Activated CD8-positive, alpha-beta T cell treated with anti-CD3 and anti-CD28 coated beads, Interleukin-2, amount 10 ng/mL, durations not matched to agents 7 days and 5 days (primary cell): Measurements from ENCODE around the gene PCMTD2. TPM values are rescaled to one million over a fixed set of nuclear protein-coding genes. Genes with fewer than 3 reads are reported as not detected.
"Not testable (repeated sequence)": the region's sequence is repeated elsewhere in the genome, so short reads cannot be mapped to it uniquely, and the experiment has no call there.

Source experiments
- ATAC-seq: fragments of 150-1000 bp; cut with Tn5 transposase; one replicate; pipeline ENCODE4 v1.10.0; 2021; ENCODE audit warnings: moderate library complexity
- CTCF ChIA-PET: fragments of 350-600 bp; sonication (Branson Sonifier 250); formaldehyde crosslinking; loops from one replicate; lab custom pipeline; 2021; ENCODE audit warnings: antibody characterized with exemption; lab: Charles Lee
- POLR2A ChIA-PET: fragments of 350-600 bp; sonication (Branson Sonifier 250); formaldehyde crosslinking; loops from one replicate; lab custom pipeline; 2021; ENCODE audit warnings: antibody characterized with exemption; lab: Charles Lee
- DNase-seq: peaks from one replicate; pipeline ENCODE4 v3.0.0-alpha.2; 2020
- H3K27ac Mint-ChIP-seq: one replicate; pipeline ENCODE4 v1.8.0; 2021; ENCODE audit warnings: mild to moderate bottlenecking, mixed read lengths
- H3K27me3 Mint-ChIP-seq: one replicate; pipeline ENCODE4 v1.8.0; 2021; ENCODE audit warnings: low read depth, mixed read lengths
- H3K36me3 Mint-ChIP-seq: one replicate; pipeline ENCODE4 v1.8.0; 2021; ENCODE audit warnings: low read depth, mixed read lengths
- H3K4me1 Mint-ChIP-seq: one replicate; pipeline ENCODE4 v1.8.0; 2021; ENCODE audit warnings: low read depth, mixed read lengths
- H3K4me3 Mint-ChIP-seq: one replicate; pipeline ENCODE4 v1.8.0; 2021; ENCODE audit warnings: mild to moderate bottlenecking, mixed read lengths
- H3K9me3 Mint-ChIP-seq: one replicate; pipeline ENCODE4 v1.8.0; 2022; ENCODE audit warnings: mixed read lengths; ENCODE audit not compliant: insufficient read depth
- total RNA-seq, 2 experiments: library from RNA; stranded (reverse); gene quantifications; one replicate each; pipeline ENCODE4 v1.2.3, GENCODE V29; 2021

PCMTD2 gene
- total RNA-seq, 2 experiments from 2014 or later = 32.0 to 33.2 TPM

GRCh38 chr20:64269604-64270411 lies 14.3 kb downstream of the PCMTD2 start:
- Mint-ChIP-seq H3K4me1 (no peaks in the 10 kb centered on the region), H3K9me3 (no peaks in the 10 kb centered on the region), H3K27me3 (no peaks in the 10 kb centered on the region), H3K4me3 (no peak overlapping the region), H3K36me3 (peaks cover 11% of the 10 kb centered on the region), H3K27ac (no peak overlapping the region)
- CTCF ChIA-PET = no interaction called here
- ATAC-seq = no peak
- POLR2A ChIA-PET = no interaction called here
- DNase-seq = no peak

DNA sequence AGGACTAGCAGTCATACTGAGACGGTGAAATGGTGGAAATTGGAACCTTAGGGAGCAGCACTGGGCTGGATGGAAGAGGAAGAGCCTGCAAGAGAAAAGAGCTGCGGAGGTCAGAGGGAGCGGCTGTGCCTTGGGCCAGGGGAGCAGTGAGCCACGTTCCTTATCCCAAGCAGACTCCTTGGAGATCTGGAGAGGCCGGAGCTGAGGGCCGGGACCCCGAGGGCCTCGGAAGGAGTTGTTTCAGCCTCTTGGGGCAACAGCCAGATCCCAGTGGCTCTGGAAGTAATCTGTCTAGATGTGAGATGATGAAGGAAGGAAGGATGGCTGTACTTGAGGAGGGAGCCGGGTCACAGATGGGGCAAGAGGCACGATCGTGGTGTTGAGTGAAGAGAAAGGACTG lies 16.1 kb downstream of the PCMTD2 start:
- peaks cover 7% of the 10 kb centered on the region for H3K36me3 Mint-ChIP-seq
- no peaks in the 10 kb centered on the region for H3K27me3 Mint-ChIP-seq
- no peak overlapping the region for H3K4me3 Mint-ChIP-seq
- H3K27ac Mint-ChIP-seq = no peak overlapping the region
- DNase-seq (no peak), ATAC-seq (no peak)
- CTCF ChIA-PET = interaction anchor here (1.0 kb wide), 1 partner anchor 14 kb away, joined by 3 read pairs; no protein-coding TSS in a partner anchor
- POLR2A ChIA-PET = no interaction called here
- H3K9me3 Mint-ChIP-seq = no peaks in the 10 kb centered on the region
- no peaks in the 10 kb centered on the region for H3K4me1 Mint-ChIP-seq

- Mint-ChIP-seq H3K9me3 (no peaks in the 10 kb centered on the region), H3K36me3 (peaks cover 7% of the 10 kb centered on the region), H3K4me1 (no peaks in the 10 kb centered on the region), H3K27ac (no peak overlapping the region), H3K4me3 (no peak overlapping the region), H3K27me3 (no peaks in the 10 kb centered on the region)
- no peak for DNase-seq
- no peak for ATAC-seq
- ChIA-PET CTCF (no interaction called here), POLR2A (no interaction called here)
Observed at GRCh38 chr20:64273109-64273508, 17.6 kb downstream of the PCMTD2 start.

GRCh38 chr20:64276817-64277216 lies 21.3 kb downstream of the PCMTD2 start:
- DNase-seq (no peak), ATAC-seq (no peak)
- Mint-ChIP-seq H3K36me3 (peaks cover 7% of the 10 kb centered on the region), H3K4me3 (no peak overlapping the region), H3K9me3 (no peaks in the 10 kb centered on the region), H3K27me3 (peaks cover 3% of the 10 kb centered on the region), H3K4me1 (peaks cover 20% of the 10 kb centered on the region), H3K27ac (no peak overlapping the region)
- ChIA-PET CTCF (interaction anchor here (1.0 kb wide), 1 partner anchor 9 kb away, joined by 4 read pairs; no protein-coding TSS in a partner anchor), POLR2A (no interaction called here)

DNA sequence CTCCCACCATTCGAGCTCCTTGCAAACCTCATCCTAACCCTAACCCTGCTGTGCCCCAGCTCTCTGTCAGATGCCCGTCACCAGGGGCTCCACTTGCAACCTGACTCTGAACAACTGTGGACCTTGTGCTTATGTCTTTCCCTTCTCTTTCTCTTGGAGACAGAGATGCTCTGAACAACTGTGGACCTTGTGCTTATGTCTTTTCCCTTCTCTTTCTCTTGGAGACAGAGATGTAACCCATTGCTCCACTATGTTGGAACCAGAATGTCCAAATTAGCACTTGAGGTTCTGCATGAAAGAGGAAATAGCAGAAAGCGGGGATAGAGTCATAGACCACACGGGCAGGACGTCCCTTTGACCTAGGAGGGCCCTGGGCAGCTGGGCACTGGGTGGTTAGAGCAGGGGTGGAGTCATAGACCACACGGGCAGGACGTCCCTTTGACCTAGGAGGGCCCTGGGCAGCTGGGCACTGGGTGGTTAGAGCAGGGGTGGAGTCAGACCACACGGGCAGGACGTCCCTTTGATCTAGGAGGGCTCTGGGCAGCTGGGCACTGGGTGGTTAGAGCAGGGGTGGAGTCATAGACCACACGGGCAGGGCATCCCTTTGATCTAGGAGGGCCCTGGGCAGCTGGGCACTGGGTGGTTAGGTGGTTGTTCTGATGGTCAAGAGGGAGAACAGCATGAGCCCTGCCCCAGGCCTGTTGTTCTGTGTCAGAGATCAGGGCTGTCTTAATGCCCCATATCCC lies 22.2 kb downstream of the PCMTD2 start:
- no peak overlapping the region for H3K27ac Mint-ChIP-seq
- H3K36me3 Mint-ChIP-seq = peaks cover 7% of the 10 kb centered on the region
- DNase-seq (no peak), ATAC-seq (no peak)
- ChIA-PET POLR2A (no interaction called here), CTCF (no interaction called here)
- no peaks in the 10 kb centered on the region for H3K9me3 Mint-ChIP-seq
- no peak overlapping the region for H3K4me3 Mint-ChIP-seq
- peaks cover 7% of the 10 kb centered on the region for H3K27me3 Mint-ChIP-seq
- peaks cover 21% of the 10 kb centered on the region for H3K4me1 Mint-ChIP-seq

DNA sequence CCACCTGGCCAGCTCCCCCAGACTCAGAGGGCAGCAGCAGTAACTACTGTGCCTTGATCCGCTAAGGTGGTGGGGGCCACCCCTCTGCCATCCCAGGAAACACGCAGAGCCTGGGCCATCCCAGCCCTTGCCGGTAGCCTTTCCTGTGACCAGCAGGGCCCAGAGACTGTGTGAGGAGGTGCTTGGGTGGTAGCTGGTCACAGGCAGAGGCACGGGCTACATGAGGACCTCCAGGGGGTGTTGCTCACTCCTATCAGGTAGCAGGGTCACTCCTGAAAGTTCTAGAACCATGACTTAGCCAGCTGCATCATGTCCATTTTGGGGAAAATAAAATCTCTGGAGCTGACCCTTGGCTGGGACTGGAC lies 22.8 kb downstream of the PCMTD2 start:
- Mint-ChIP-seq H3K9me3 (no peaks in the 10 kb centered on the region), H3K4me3 (no peak overlapping the region), H3K27me3 (peaks cover 7% of the 10 kb centered on the region), H3K27ac (no peak overlapping the region), H3K4me1 (peaks cover 21% of the 10 kb centered on the region), H3K36me3 (peaks cover 3% of the 10 kb centered on the region)
- ChIA-PET POLR2A (no interaction called here), CTCF (no interaction called here)
- DNase-seq (no peak), ATAC-seq (no peak)

DNA sequence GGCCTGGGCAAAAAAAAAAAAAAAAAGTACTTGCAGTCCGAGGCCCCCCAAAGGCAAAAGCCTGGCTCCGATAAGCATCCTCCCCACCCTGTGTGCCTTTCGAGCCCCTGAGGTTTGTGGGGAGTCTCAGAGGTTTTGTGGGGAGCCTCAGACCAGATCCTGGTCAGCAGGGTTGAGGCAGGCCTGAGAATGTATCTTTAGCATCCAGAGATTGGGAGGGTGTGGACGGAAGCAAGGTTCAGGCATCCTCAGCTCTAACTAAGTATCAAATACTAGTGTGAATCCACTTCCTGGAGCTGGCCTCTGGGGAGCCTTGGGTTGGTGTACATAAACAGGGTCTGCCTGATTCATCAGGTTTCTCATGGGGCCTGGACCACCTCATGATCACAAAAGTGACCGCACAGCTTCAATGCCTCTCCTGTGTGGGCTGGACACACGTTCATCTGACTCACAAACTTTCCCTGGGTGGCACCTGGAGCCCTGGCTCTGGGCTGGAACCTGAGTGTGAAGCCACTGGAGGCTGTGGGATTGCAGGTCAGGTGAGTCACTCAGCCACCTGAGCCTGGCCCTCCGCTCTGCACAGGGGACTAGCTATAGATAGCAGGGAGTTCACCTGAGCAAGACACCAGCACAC lies 24.4 kb downstream of the PCMTD2 start:
- ATAC-seq (peak; percentile 63), DNase-seq (peak; percentile 49)
- no peak overlapping the region for H3K27ac Mint-ChIP-seq
- H3K9me3 Mint-ChIP-seq = no peaks in the 10 kb centered on the region
- POLR2A ChIA-PET = no interaction called here
- H3K4me1 Mint-ChIP-seq = peaks cover 21% of the 10 kb centered on the region
- H3K27me3 Mint-ChIP-seq = peaks cover 14% of the 10 kb centered on the region
- CTCF ChIA-PET = interaction anchor here (1.0 kb wide), 1 partner anchor 22 kb away, joined by 3 read pairs; no protein-coding TSS in a partner anchor
- H3K36me3 Mint-ChIP-seq = no peaks in the 10 kb centered on the region
- H3K4me3 Mint-ChIP-seq = no peak overlapping the region

GRCh38 chr20:64280460-64280843 lies 24.9 kb downstream of the PCMTD2 start:
- no peaks in the 10 kb centered on the region for H3K9me3 Mint-ChIP-seq
- DNase-seq = no peak
- H3K36me3 Mint-ChIP-seq = no peaks in the 10 kb centered on the region
- CTCF ChIA-PET = interaction anchor here (1.0 kb wide), 1 partner anchor 23 kb away, joined by 3 read pairs; no protein-coding TSS in a partner anchor
- H3K27me3 Mint-ChIP-seq = peaks cover 14% of the 10 kb centered on the region
- no peak overlapping the region for H3K27ac Mint-ChIP-seq
- no peak overlapping the region for H3K4me3 Mint-ChIP-seq
- POLR2A ChIA-PET = no interaction called here
- peaks cover 21% of the 10 kb centered on the region for H3K4me1 Mint-ChIP-seq
- ATAC-seq = no peak

- Mint-ChIP-seq H3K36me3 (no peaks in the 10 kb centered on the region), H3K4me3 (no peak overlapping the region), H3K9me3 (no peaks in the 10 kb centered on the region), H3K27ac (no peak overlapping the region), H3K4me1 (peaks cover 21% of the 10 kb centered on the region), H3K27me3 (peaks cover 13% of the 10 kb centered on the region)
- ChIA-PET CTCF (no interaction called here), POLR2A (interaction anchor here (0.7 kb wide), 1 partner anchor 22 kb away, joined by 4 read pairs; no protein-coding TSS in a partner anchor)
- DNase-seq (no peak), ATAC-seq (no peak)
Observed at GRCh38 chr20:64283646-64284045, 28.1 kb downstream of the PCMTD2 start.

GRCh38 chr20:64285579-64286446 lies 30.3 kb downstream of the PCMTD2 start:
- CTCF ChIA-PET = interaction anchor here (0.8 to 3.0 kb wide), 5 partner anchors 10 to 207 kb away, joined by 3 to 32 read pairs (median 4); partner anchors contain the start of genes PCMTD2 and RGS19
- H3K27ac Mint-ChIP-seq, H3K36me3 Mint-ChIP-seq, POLR2A ChIA-PET, H3K4me1 Mint-ChIP-seq, H3K9me3 Mint-ChIP-seq, H3K4me3 Mint-ChIP-seq: not testable (repeated sequence)
- peaks cover 11% of the 10 kb centered on the region for H3K27me3 Mint-ChIP-seq
- DNase-seq = peak; percentile 85
- ATAC-seq = peak; percentile 90
